ENCODE measurements around the gene RHCE.

Gene RHCE

DNA sequence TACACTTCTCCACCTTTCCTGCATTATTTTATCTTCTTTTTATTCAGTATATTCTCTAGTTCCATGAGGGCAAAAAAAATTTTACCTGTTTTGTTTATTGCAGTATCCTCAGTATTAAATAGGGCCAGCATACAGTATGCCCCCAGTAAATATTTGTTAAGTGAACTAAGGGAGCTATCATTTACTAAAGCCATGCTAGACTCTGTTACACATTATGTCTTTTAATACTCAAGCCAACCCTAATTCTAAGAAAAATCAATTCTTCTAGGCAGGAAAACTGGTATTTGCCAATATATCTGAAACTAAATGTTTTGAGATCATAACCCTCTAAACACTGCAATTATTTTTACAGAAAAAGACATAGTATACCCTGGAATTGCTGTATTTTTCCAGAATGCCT, 64.2 kb downstream of the RHCE start:
- H3K36me3 ChIP-seq (replicated peaks) = peaks cover 61% of the 10 kb centered on the region
- TF ChIP-seq, protein P1, sequence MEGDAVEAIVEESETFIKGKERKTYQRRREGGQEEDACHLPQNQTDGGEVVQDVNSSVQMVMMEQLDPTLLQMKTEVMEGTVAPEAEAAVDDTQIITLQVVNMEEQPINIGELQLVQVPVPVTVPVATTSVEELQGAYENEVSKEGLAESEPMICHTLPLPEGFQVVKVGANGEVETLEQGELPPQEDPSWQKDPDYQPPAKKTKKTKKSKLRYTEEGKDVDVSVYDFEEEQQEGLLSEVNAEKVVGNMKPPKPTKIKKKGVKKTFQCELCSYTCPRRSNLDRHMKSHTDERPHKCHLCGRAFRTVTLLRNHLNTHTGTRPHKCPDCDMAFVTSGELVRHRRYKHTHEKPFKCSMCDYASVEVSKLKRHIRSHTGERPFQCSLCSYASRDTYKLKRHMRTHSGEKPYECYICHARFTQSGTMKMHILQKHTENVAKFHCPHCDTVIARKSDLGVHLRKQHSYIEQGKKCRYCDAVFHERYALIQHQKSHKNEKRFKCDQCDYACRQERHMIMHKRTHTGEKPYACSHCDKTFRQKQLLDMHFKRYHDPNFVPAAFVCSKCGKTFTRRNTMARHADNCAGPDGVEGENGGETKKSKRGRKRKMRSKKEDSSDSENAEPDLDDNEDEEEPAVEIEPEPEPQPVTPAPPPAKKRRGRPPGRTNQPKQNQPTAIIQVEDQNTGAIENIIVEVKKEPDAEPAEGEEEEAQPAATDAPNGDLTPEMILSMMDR (IDR thresholded peaks at IDR 0.05; ENCODE audit: low read depth, low read length, missing control alignments) = no peak
- no peaks in the 10 kb centered on the region for H3K27me3 ChIP-seq (replicated peaks)
- in situ Hi-C loops (cut with HindIII; ENCODE audit: low pct_ligation_motif_present, low sequenced_read_pairs) = no loop called here
- no peak overlapping the region for H3K27ac ChIP-seq
- no peak for DNase-seq
- H3K4me3 ChIP-seq (ENCODE audit: low read depth, low read length) = no peak overlapping the region

DNA sequence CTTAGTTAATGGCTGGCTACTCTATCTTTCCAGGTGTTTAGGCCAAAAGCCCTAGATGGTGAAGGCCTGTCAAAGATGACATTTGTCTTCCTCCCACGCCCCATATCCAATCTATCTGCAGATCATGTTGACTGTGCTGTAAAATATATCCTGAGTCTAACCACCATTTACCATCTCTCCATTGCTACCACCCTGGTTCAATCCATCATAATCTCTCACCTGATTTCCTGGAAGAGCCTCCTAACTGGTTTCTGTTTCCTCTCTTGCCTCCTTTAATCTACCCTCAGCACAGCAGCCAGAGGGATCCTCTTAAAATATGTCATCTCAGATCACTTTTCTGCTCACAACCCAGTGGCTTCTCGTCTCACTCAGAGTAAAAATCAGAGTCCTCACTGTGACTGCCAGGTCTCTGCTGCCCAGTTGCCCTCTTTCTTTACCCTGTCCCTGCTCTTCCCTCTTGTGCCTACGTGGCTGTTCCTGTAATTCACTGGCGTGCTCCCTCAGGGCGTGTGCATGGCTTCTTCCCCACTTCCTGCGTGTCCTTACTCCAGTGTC, 64.7 kb downstream of the RHCE start:
- no peak for DNase-seq
- H3K36me3 ChIP-seq (replicated peaks) = peaks cover 59% of the 10 kb centered on the region

DNA sequence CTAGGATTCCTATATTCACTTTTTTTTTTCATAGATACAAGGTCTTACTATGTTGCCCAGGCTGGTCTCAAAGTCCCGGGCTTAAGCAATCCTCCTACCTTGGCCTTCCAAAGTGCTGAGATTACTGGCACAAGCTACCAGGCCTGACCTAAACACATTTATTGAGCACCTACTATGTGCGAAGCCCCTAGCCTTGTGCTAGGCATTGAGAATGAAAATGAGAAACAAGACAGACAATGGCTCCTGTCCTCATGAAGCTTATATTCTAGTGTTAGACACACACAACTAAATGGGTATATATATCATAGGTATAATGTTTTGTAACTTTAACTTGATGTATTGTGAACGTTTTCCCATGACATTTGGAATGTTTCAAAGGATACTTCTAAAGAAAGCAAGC, 71.0 kb downstream of the RHCE start:
- no peaks in the 10 kb centered on the region for H3K27me3 ChIP-seq (replicated peaks)
- H3K36me3 ChIP-seq (replicated peaks) = peaks cover 41% of the 10 kb centered on the region
- in situ Hi-C loops (cut with HindIII; ENCODE audit: low pct_ligation_motif_present, low sequenced_read_pairs) = no loop called here

More for the DNA sequence above, 64.7 kb downstream of the RHCE start:
- no peak overlapping the region for H3K27ac ChIP-seq
- in situ Hi-C loops (cut with HindIII; ENCODE audit: low pct_ligation_motif_present, low sequenced_read_pairs) = no loop called here
- TF ChIP-seq, protein P1 (IDR thresholded peaks at IDR 0.05; ENCODE audit: low read depth, low read length, missing control alignments) = no peak
- H3K27me3 ChIP-seq (replicated peaks) = no peaks in the 10 kb centered on the region
- no peak overlapping the region for H3K4me3 ChIP-seq (ENCODE audit: low read depth, low read length)

DNA sequence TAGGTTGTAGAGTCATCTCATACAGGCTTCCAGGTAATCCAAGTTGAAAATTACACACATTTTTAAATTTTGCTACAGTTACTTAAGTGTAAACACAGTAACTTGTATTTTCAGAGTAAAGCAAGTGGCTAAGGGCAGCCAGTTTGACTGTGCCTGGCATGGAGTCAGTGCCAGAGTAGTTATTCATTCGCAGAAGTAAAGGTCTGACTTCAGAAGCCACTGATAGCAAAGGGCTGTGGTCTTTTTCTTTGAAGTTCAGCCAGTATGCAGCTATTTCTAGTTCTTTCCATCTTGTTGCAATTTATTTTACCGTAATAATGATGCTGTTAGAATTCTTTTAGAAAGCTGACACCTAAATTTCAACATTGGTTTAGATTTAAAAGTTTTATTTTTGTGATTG, 73.1 kb downstream of the RHCE start:
- in situ Hi-C loops (cut with HindIII; ENCODE audit: low pct_ligation_motif_present, low sequenced_read_pairs) = no loop called here
- H3K4me3 ChIP-seq (ENCODE audit: low read depth, low read length) = no peak overlapping the region
- no peak for DNase-seq
- H3K36me3 ChIP-seq (replicated peaks) = peaks cover 32% of the 10 kb centered on the region
- H3K27ac ChIP-seq = no peak overlapping the region
- TF ChIP-seq, protein P1 (IDR thresholded peaks at IDR 0.05; ENCODE audit: low read depth, low read length, missing control alignments) = no peak
- H3K27me3 ChIP-seq (replicated peaks) = no peaks in the 10 kb centered on the region

More for the DNA sequence above, 71.0 kb downstream of the RHCE start:
- TF ChIP-seq, protein P1 (IDR thresholded peaks at IDR 0.05; ENCODE audit: low read depth, low read length, missing control alignments) = no peak
- no peak for DNase-seq
- Histone ChIP-seq H3K4me3 (ENCODE audit: low read depth, low read length) (no peak overlapping the region), H3K27ac (no peak overlapping the region)

DNA sequence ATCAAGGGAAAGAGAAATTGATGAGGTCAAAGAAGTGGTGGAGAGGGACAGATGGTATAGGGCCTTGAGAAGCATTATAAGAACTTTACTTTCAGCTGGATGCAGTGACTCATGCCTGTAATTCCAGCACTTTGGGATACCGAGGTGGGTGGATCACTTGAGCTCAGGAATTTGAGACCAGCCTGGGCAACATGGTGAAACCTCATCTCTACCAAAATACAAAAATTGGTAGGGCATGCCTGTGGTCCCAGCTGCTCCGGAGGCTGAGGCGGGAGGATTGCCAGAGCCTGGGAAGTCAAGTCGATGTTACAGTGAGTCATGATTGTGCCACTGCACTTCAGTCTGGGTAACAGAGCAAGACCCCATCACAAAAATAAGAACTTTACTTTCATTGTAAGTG, 76.8 kb downstream of the RHCE start:
- DNase-seq = peak; percentile 80
- H3K27ac ChIP-seq = peak overlapping the region; percentile 59
- no peak overlapping the region for H3K4me3 ChIP-seq (ENCODE audit: low read depth, low read length)
- no peaks in the 10 kb centered on the region for H3K27me3 ChIP-seq (replicated peaks)
- TF ChIP-seq, protein P1 (IDR thresholded peaks at IDR 0.05; ENCODE audit: low read depth, low read length, missing control alignments) = no peak
- in situ Hi-C loops (cut with HindIII; ENCODE audit: low pct_ligation_motif_present, low sequenced_read_pairs) = no loop called here
- peaks cover 26% of the 10 kb centered on the region for H3K36me3 ChIP-seq (replicated peaks)

DNA sequence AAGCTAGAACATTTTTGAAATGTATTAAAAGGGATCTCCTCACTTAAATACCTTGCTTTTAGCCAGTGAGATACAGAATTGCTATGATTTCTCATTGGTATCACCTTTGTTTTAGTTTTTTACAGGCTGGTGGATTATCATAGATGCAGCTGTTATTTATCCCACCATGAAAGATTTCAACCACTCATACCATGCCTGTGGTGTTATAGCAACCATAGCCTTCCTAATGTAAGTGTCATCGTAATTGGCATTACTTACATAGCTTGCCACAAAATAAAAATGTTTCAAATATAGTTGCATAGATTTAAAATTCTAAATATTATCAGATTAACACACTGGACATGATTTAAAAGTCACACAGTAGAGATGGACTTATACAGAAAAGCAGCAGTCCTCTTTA, 77.8 kb downstream of the RHCE start:
- Histone ChIP-seq H3K27ac (no peak overlapping the region), H3K27me3 (replicated peaks) (no peaks in the 10 kb centered on the region), H3K4me3 (ENCODE audit: low read depth, low read length) (no peak overlapping the region), H3K36me3 (replicated peaks) (peaks cover 26% of the 10 kb centered on the region)
- DNase-seq = no peak
- in situ Hi-C loops (cut with HindIII; ENCODE audit: low pct_ligation_motif_present, low sequenced_read_pairs) = no loop called here
- TF ChIP-seq, protein P1 (IDR thresholded peaks at IDR 0.05; ENCODE audit: low read depth, low read length, missing control alignments) = no peak
